ENCODE data around the gene SLC39A9.
"Not testable (repeated sequence)": the region's sequence is repeated elsewhere in the genome, so short reads cannot be mapped to it uniquely, and the experiment has no call there.

DNA sequence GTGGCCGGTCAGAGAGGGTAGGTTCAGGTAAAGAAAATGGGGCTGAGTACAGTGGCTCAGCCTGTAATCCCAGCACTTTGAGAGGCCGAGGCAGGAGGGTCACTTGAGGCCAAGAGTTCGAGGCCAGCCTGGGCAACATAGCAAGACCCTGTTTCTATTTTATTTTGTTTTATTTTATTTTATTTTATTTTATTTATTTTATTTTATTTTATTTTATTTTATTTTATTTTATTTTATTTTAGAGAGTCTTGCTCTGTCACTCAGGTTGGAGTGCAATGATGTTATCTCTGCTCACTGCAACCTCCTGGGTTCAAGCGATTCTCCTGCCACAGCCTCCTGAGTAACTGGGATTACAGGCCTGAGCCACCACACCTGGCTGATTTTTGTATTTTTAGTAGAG lies 99.4 kb downstream of the SLC39A9 start:
- TF ChIP-seq RARB (CRISPR knock-in tag; IDR thresholded peaks at IDR 0.05); ESRRG (CRISPR knock-in tag; IDR thresholded peaks at IDR 0.05); GLIS3 (CRISPR knock-in tag; IDR thresholded peaks at IDR 0.05); ZNF70 (CRISPR knock-in tag; IDR thresholded peaks at IDR 0.05); ARNTL (CRISPR knock-in tag; IDR thresholded peaks at IDR 0.05; ENCODE audit: borderline replicate concordance, low read depth); ZC3H10 (CRISPR knock-in tag; IDR thresholded peaks at IDR 0.05); ZFP3 (CRISPR knock-in tag; IDR thresholded peaks at IDR 0.05); ZNF565 (CRISPR knock-in tag; conservative IDR thresholded peaks at IDR 0.05; ENCODE audit: low read depth); ZFP30 (CRISPR knock-in tag; IDR thresholded peaks at IDR 0.05); ZNF8 (CRISPR knock-in tag; IDR thresholded peaks at IDR 0.05); OSR1 (CRISPR knock-in tag; IDR thresholded peaks at IDR 0.05): not testable (repeated sequence)
- TF ChIP-seq, protein P1, sequence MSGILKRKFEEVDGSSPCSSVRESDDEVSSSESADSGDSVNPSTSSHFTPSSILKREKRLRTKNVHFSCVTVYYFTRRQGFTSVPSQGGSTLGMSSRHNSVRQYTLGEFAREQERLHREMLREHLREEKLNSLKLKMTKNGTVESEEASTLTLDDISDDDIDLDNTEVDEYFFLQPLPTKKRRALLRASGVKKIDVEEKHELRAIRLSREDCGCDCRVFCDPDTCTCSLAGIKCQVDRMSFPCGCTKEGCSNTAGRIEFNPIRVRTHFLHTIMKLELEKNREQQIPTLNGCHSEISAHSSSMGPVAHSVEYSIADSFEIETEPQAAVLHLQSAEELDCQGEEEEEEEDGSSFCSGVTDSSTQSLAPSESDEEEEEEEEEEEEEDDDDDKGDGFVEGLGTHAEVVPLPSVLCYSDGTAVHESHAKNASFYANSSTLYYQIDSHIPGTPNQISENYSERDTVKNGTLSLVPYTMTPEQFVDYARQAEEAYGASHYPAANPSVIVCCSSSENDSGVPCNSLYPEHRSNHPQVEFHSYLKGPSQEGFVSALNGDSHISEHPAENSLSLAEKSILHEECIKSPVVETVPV (CRISPR knock-in tag; IDR thresholded peaks at IDR 0.05): not testable (repeated sequence)
- TF ChIP-seq, protein P2, sequence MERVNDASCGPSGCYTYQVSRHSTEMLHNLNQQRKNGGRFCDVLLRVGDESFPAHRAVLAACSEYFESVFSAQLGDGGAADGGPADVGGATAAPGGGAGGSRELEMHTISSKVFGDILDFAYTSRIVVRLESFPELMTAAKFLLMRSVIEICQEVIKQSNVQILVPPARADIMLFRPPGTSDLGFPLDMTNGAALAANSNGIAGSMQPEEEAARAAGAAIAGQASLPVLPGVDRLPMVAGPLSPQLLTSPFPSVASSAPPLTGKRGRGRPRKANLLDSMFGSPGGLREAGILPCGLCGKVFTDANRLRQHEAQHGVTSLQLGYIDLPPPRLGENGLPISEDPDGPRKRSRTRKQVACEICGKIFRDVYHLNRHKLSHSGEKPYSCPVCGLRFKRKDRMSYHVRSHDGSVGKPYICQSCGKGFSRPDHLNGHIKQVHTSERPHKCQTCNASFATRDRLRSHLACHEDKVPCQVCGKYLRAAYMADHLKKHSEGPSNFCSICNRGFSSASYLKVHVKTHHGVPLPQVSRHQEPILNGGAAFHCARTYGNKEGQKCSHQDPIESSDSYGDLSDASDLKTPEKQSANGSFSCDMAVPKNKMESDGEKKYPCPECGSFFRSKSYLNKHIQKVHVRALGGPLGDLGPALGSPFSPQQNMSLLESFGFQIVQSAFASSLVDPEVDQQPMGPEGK (CRISPR knock-in tag; IDR thresholded peaks at IDR 0.05; ENCODE audit: borderline replicate concordance): not testable (repeated sequence)
- TF ChIP-seq, protein P3, sequence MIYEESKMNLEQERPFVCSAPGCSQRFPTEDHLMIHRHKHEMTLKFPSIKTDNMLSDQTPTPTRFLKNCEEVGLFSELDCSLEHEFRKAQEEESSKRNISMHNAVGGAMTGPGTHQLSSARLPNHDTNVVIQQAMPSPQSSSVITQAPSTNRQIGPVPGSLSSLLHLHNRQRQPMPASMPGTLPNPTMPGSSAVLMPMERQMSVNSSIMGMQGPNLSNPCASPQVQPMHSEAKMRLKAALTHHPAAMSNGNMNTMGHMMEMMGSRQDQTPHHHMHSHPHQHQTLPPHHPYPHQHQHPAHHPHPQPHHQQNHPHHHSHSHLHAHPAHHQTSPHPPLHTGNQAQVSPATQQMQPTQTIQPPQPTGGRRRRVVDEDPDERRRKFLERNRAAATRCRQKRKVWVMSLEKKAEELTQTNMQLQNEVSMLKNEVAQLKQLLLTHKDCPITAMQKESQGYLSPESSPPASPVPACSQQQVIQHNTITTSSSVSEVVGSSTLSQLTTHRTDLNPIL (CRISPR knock-in tag; IDR thresholded peaks at IDR 0.05; ENCODE audit: low read depth): not testable (repeated sequence)

All from SK-N-SH treated with all-trans-retinoic acid at 6 μM for 48 hours (cell line).